ENCODE measurements around the gene ZNF830. TPM values are rescaled to one million over a fixed set of nuclear protein-coding genes. Genes with fewer than 3 reads are reported as not detected.

Gene ZNF830
- total and polyA plus RNA-seq, 9 of the 15 experiments (the other 6 are each of a cell fraction or from before 2014, with no cell fraction given): 13.1 to 28.7 (median 21.7) TPM

- TF ChIP-seq ZBTB5 (IDR thresholded peaks at IDR 0.05): no peak
Observed at GRCh38 chr17:34996422-34997285, 35.3 kb downstream of the ZNF830 start (continued).

- POLR2A ChIA-PET: interaction anchor here (0.6 to 1.3 kb wide), 4 partner anchors 8 to 577 kb away, joined by 3 to 7 read pairs (median 4); partner anchors contain the start of genes LIG3 and RAD51D
- Histone ChIP-seq H3K9me3 (replicated peaks; ENCODE audit: control insufficient read depth, insufficient read depth, low read depth, low read length) (no peaks in the 10 kb centered on the region), H3K9me1 (ENCODE audit: control insufficient read depth, insufficient read depth, low read length) (no peaks in the 10 kb centered on the region), H2AFZ (ENCODE audit: low read depth, low read length) (no peak overlapping the region), H3K36me3 (ENCODE audit: control insufficient read depth, insufficient read depth, low read length) (peaks cover 96% of the 10 kb centered on the region), H3K4me2 (ENCODE audit: insufficient read depth, low read length) (no peak overlapping the region), H4K20me1 (replicated peaks; ENCODE audit: control insufficient read depth, insufficient read depth, low read length) (no peaks in the 10 kb centered on the region; the same call in 1 of the 2 replicates), H3K27ac (ENCODE audit: extremely low read depth, low read depth, low read length) (no peak overlapping the region), H3K4me3 (no peak overlapping the region), H3K4me1 (replicated peaks in 1 of 2; ENCODE audit: control insufficient read depth in 2 of 2, insufficient read depth in 2 of 2, low read length in 2 of 2) (peaks cover 3 to 11% of the 10 kb centered on the region in 2 experiments; a peak in 3 of 5 replicates), H3K9ac (ENCODE audit: insufficient read depth in 1 of 2, low read depth in 2 of 2, low read length in 2 of 2) (no peak overlapping the region), H3K27me3 (ENCODE audit: control insufficient read depth in 2 of 2, insufficient read depth in 2 of 2, low read length in 2 of 2) (no peaks in the 10 kb centered on the region), H3K79me2 (ENCODE audit: control insufficient read depth, insufficient read depth, low read length) (no peaks in the 10 kb centered on the region)
- 85% methylated on average over 11 of the region's 11 CpGs for WGBS (ENCODE audit: insufficient coverage, low coverage, missing lambda C conversion rate)
- intact Hi-C loops (cut with micrococcal nuclease) (loop anchor here (5.0 kb wide), 1 partner anchor 90 kb away; no protein-coding TSS in a partner anchor), in situ Hi-C loops (cut with MboI) (loop anchor here (5.0 kb wide), 2 partner anchors 95 to 125 kb away; partner anchors contain the start of gene FNDC8)
- no TSS peak for BruUV-seq (replicated peaks)
- CTCF ChIA-PET (ENCODE audit: low intra/inter-chr PET ratio): interaction anchor here (0.7 to 2.9 kb wide), 3 partner anchors 119 to 145 kb away, joined by 3 to 49 read pairs (median 3); partner anchors contain the start of genes FNDC8 and RAD51D
- FAIRE-seq (no peak), DNase-seq (ENCODE audit: extremely low read depth in 1 of 4, low spot score in 3 of 4) (no peak), ATAC-seq (no peak)
- TF ChIP-seq THRA (IDR thresholded peaks at IDR 0.05) (no peak), TRIM28 (IDR thresholded peaks at IDR 0.05) (no peak), EGR1 (conservative IDR thresholded peaks at IDR 0.05) (no peak), IRF9 (tag; IDR thresholded peaks at IDR 0.05) (no peak), STAG1 (CRISPR knock-in tag; IDR thresholded peaks at IDR 0.05; ENCODE audit: borderline replicate concordance) (no peak), CHCHD3 (CRISPR knock-in tag; IDR thresholded peaks at IDR 0.05) (no peak), ZNF316 (IDR thresholded peaks at IDR 0.05) (no peak), ARID3B (CRISPR knock-in tag; IDR thresholded peaks at IDR 0.05; ENCODE audit: borderline replicate concordance) (no peak), RBFOX2 (IDR thresholded peaks at IDR 0.05; ENCODE audit: low read depth, low read length) (no peak), KAT7 (CRISPR knock-in tag; IDR thresholded peaks at IDR 0.05; ENCODE audit: borderline replicate concordance) (no peak), ZNF511 (CRISPR knock-in tag; IDR thresholded peaks at IDR 0.05) (no peak), ZFP1 (CRISPR knock-in tag; IDR thresholded peaks at IDR 0.05) (no peak)
Observed at GRCh38 chr17:34997355-34997862, 36.1 kb downstream of the ZNF830 start.

All from K562 (cell line).